DMS153 (cell line): Measurements from ENCODE around the gene PLXNC1.

Experiments
- DNase-seq: peaks from one replicate; lab custom pipeline; 2025; lab: John Stamatoyannopoulos, UW

PLXNC1 gene

DNA sequence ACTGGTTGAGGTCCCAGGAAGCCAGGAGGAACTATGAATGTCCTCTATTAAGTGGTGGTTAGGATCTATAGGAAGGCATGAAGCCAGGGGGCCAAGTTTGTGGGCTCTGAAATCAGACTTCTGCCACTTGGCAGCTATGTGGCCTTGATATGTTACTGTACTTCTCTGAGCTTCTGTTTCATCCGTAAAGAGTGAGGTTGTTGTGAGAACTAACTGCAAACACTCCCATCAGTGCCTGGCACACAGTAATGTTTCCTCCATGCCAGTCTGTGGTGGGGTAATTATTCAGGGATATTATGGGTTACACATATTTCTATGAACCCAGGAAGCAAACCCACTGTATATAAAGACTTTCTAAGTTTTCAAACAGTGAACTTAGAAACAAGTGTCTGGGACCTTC is 57.4 kb downstream of the PLXNC1 start:
- DNase-seq = no peak

DNA sequence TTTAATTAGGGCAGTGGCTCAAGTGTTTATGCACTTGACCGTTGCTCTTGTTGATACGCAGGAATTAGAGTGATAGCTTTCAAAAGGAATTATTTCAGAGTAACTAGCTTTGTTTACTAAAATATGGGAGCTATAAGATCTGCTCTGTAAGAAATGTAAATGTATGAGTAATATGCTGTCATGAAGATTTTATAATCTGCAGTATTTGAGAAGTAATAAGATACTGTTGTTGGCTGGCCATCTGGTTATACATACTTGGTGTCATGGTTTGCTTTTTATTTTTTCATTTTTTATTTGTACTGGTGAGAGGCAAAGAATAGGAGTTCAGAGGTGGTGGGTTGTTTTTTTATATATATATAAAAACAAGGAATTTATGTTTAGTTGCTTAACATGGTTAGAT is 58.5 kb downstream of the PLXNC1 start:
- no peak for DNase-seq

DNA sequence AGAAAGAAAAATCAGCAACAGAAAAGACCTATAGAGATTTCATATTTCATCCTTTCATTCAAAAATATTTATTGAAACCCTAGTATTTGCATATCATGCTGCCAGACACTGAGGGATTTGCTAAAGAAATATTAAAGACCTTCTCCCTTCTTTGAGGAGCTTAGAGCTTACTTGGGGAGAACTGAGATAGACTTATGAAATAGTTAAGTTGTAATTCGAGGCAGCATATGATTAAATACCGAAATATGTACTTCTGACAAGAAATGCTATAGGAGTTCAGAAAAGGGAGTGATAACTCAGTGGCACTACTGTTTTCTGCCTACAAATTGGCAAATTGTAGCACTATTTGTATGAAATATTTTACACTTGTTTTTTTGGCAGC is 59.1 kb downstream of the PLXNC1 start:
- no peak for DNase-seq

DNA sequence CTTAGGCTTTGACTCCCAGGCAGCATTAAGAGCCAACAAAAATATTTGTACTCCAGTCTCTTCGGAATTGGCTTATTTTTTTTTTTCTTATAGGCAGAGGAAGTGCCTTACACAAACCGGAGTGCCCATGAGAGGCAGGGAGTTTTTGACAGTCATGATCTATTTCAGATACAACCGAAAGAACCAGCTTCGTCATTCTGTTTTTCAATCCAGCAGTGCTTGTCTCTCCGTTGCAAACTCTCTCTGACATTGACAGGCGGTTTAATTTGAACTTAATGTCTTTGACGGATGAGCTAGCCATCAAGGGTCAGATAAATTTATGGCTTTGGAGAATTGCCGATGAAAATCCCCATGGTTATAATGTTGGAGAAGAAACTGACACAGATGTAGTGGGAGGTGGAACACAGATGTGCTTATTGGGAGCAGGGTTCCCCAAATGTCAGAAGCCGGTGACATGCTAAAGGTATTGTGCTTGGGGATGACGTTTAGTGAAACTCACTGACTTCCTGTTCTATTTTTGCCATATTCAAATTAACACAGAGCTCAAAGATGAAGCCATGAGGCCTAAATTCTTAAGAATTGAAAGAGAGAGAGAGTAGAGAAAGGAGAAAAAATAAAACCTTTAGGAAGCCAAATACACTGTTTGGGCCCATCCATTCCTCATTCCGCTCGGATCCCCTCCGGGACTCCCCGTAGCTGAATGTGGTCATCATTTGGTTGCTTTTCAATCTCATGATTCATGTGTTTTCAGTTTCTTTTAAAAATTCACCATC is 59.7 kb downstream of the PLXNC1 start:
- no peak for DNase-seq

DNA sequence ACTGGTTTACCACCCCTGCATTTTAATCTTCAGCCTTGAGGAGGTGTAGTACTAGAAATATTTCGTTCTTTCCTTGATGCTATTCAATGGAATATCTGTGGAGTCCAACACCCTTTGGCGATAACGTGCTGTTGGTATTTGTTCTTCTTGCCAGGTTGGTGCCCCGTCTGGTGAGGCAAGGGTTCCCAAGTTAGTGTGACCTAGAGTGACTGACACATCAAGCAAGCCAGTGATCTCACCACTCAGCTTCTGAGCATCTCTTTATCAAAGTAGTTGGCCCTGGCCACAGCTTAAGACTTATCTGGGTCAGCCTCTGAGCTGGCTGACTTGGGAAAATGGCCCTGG is 60.2 kb downstream of the PLXNC1 start:
- DNase-seq = no peak

DNA sequence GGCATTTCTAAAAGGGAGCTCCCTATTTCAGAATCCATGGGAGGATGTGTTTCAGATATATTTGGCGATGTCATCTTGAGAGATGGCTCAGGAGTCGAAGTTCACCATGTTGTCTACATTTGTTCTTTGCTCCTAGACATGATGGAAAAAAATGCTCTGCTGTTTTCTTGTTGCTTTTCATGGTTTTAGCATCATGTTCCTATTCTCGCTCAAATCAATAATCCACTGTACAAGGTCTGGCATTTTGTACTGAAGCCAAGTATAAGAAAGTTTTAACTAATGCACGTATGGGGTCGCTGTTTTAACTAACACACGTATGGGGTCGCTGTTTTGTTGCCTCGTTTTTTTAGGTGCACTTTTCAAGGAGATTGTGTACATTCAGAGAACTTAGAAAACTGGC is 60.9 kb downstream of the PLXNC1 start:
- DNase-seq = no peak

DNA sequence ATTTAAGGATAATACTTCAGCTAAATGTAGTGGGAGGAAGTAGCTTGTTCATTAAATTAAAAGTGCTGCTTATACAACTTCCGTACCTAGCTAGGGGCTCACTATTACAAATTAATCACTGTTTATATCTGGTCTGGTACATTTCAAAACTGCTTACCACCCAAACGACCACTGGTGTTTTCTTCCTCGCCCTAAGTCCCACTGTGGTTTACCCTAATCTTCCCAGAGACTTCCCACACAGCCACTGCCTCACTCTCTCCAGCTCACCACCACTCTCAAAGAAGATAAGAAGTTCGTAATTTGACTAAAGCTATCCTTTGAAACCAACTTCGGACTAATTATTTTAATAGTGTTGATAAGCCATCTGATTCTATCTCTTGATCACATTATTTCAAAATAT is 62.6 kb downstream of the PLXNC1 start:
- DNase-seq = no peak

DNA sequence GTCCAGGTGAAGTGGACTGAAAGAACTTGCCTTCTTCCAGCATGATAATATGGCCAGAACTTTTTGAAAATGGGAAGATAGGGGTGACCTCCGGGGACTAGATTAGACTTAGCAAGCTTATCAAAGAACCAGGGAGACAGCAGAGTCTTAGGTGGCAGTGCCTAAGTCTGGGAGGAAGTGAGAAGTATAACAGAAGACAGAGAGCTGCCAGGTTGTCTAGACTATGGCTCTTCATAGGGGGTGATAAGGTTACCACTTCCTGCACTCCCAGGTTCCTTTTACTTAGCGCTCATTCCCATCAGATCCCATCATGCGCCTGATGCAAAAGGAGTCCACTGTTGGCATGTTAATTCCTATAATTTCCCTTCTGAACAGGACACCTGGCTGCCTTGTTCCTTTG is 69.9 kb downstream of the PLXNC1 start:
- no peak for DNase-seq

DNA sequence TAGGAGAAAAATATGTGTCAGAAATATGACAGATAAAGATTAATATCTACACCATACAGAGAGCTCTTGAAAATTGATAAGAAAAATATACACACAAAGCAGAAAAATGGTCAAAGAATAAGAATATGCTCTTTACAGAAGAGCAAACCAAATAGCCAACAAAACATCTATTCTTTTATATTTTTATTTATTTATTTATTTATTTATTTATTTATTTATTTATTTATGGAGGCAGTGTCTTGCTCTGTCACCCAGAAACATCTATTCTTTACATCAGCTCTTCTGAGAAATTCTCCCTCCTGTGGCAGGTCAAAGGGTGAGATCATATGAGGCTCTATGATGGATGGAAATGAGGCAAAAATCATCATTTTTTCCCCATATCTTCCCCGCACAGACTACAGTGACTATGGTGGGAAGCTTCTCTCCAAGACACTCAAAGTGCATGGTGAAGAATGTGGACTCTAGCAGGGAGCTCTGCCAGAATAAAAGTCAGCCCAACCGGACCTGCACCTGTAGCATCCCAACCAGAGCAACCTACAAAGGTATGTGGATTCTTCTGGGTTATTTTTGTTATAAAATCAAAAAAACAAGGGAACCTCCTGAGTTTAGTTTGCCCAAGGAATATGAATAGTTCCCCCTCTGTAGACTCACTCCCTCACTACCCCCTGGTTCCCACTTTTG is 71.4 kb downstream of the PLXNC1 start:
- no peak for DNase-seq

DNA sequence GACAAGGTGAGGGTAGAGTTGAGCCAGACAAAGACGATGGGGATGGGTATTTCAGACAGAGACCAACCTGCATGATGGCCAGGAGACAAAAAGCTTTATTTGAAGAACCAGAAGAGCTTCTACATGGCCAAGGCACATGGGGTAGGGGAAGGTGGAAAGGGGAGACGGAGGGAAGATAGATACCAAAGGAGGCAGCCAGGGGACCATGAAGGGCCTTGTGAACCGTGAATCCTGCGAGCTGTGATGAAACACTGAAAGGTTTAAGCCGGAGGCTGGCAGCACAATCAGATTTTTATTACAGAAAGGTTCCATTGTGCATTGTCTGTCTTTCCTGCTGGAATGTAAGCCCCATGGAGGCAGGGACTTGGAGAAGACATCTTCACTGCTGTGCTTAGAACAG is 72.4 kb downstream of the PLXNC1 start:
- no peak for DNase-seq

DNA sequence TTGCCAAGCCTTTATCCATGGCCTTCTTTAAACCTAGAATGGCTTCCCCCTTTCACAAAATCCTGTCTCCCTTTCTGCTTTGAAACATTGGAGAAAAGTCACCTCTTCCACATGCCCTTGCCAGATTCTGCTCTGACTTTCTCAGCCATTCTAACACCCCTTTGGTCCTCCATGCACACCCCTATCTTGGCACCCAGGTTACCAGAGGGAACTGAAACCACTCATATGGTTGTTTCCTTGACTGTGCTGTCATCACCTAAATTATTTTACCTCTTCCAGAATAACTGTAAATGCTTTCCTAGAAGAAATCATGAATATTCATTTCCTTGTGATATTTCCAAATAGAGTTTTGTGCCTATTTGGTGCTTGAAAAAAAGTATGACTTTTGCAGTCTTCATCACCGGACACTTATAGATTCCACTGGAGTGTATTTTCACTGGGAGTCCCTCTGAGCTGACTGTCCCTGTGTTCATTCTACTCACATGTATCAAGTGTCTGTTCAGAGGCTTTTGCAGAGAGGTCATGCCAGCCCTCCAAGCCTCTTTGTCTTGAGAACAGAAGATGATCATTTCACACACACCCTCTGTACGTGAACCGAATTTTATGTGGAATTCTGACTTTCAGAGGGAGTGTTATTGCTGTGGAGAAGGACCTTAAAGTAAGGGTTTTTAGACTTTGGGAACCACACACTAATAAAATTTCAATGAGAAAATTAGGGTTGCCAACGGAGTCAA is 74.1 kb downstream of the PLXNC1 start:
- no peak for DNase-seq

DNA sequence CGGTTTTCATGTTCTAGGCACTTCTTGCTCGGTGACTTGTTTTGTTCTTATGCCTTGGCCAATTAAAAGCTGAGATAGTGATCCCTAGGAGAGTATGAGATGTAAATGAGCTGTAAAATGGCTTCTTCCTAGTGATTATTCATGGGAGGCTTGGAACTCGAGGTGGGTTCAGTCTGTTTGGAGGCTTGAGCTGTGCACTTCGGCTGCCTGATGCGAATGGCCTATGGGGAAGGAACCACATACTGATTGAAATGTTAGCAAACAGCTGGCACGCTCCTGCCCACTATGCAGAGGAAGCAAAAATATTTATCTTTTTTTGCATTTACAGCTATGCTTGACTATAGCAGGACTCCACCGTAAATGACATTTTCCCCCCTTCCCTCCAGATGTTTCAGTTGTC is 75.5 kb downstream of the PLXNC1 start:
- DNase-seq = no peak

DNA sequence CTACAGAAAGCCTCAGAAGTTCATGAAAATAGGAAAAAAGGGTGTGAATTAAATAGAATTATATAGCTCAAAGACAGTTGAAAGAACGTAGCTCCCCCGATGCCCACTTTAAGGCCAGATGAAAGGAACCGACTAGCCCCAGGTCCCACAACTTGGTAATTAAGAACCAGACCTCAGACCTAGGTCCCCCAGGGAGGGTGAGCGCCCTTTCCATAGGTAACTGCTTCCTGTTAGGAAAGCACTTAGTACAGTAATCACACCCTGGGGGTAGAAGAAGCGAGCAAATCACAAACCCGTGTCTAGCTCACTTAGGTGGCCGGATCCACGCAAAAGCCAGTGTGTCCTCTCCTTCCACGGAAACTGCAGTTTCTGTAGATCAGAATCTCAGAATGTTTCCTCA is 77.1 kb downstream of the PLXNC1 start:
- DNase-seq = no peak

DNA sequence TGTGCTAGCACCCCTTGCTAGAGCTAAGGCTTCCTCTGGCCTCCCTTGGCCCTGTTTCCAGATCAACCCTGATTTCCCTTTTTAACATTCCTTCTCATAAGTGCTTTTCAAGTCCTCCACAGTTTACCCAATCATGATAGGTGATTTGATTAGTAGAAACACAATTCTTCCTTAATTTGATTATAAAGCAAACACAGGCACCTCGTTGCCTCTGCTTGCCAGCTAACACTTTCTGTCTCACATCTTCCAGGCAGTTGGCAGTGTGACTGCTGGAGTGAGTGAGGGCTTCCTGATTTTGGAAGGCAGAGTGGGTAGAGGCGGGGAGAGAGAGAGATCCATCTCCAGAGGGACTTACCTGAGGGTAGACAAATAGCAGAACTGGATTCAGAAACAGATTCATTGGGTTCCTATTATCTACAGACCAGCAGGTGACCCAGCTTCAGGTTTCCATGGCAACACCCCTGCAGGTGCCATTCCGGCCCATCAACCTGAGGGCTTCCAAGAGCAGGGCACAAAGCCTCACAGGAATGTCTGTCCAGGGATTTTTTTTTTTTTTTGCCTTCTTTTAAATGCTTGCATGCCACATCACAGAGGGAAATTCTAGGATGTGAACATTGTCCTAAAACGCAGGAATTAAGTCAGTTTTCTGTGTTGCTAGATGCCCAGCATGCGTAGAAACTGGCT is 77.7 kb downstream of the PLXNC1 start:
- DNase-seq = no peak

DNA sequence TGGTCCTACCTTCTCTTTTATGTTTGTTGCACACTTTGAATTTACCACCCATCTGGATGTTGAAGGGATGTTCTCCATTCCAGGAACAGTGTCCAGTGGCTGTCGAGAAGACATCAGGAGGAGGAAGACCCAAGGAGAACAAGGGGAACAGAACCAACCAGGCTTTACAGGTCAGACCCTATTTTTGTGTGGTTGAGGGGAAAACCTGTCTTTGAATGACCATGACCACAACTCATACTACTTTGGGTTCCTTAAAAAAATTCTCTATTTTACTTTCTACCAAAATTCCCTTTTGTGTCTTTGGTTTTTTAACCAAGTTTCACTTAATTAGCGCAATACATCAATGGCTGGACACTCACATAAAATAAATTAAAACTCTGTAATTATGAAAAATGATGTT is 78.7 kb downstream of the PLXNC1 start:
- no peak for DNase-seq

DNA sequence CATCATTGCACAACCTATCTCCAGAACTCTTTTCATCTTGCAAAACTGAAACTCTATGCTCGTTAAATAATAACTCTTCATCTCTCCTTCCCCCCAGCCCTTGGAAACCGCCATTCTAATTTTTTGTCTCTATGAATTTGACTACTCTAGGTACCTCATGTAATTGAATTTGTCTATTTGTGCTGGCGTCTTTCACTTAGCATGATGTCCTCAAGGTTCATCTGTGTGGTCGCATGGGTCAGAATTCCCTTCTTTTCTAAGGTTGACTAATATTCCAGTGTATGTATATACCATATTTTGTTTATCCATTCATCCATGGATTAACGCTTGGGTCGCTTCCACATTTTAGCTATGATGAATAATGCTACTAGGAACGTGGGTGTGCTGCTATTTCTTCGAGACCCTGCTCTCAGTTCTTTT is 80.1 kb downstream of the PLXNC1 start:
- DNase-seq = no peak

DNA sequence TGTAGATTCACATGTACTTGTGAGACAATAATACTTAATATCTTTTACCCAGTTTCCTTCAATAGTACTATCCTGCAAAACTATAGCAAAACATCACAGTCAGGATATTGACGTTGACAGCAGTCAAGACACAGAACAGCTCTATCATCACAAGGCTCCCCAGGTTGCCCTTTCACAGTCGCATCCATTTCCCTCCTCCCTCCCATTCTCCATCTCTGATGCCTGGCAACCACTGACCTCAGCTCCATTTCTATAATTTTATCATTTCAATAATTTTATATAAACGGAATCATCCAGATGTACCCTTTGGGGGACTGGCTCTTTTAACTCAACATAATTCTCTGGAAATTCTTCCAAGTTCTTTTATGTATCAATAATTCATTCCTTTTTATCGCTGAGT is 81.5 kb downstream of the PLXNC1 start:
- DNase-seq = no peak

DNA sequence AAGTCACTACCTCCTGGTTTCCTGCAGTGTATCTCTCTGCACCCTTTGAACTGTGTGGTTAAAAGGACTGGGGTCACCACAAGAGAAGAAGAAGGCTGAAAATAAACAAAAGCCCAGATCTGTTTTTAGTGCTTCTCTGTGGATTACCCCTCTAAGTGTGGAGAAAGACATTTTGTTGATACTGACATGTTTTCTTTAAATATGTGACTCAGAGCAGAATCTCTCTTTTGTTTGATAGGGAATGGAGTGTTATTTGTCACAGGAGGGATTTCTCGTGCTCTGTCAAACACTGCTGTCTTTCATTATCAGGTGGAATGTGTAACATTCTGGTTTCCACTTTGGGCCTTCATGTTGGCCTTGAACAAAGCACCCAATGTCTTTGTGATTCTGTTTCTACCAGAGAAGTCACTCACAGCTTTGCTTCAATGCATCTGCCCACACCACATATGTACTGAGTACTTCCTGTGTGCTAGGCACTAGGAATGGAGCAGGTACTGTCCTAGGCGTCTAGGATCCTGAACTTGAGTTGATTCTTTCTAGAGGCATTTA is 82.1 kb downstream of the PLXNC1 start:
- DNase-seq = no peak

DNA sequence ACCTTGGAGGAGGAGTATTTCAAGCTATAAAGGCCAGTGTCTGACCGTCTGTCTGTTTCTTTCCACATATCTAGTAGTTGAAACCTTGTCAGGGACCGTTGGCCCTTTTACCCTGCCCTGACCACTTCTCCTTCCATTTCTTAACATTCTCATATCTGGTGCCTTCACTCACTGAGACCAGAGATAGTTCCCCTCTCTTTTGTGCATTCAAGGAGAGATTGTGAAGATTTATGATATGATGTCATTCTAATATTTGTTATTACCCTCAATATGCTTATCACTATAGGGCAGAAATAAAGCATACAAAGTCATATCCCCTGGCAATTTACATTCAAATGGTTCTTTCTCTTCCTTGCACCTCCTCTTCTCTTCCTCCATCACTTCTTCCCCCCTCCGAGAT is 83.3 kb downstream of the PLXNC1 start:
- no peak for DNase-seq

DNA sequence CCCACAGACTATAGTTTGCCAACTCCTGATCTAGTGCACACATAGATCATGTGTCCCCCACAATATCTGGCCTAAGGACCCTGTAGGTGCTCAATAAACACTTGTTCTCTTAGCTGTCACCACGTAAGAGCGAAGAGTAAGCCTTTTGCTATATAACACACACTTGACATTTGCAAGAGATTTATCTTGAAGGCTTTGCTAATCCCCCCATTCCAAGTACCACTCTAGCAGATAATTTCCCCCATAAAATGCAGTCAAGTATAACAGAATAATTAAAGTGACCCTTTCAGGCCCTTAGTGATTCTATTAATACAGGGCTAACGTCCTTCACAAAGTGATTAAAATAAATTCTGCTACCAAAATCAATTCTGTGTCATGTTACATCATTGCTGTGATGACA is 87.5 kb downstream of the PLXNC1 start:
- DNase-seq = no peak

DNA sequence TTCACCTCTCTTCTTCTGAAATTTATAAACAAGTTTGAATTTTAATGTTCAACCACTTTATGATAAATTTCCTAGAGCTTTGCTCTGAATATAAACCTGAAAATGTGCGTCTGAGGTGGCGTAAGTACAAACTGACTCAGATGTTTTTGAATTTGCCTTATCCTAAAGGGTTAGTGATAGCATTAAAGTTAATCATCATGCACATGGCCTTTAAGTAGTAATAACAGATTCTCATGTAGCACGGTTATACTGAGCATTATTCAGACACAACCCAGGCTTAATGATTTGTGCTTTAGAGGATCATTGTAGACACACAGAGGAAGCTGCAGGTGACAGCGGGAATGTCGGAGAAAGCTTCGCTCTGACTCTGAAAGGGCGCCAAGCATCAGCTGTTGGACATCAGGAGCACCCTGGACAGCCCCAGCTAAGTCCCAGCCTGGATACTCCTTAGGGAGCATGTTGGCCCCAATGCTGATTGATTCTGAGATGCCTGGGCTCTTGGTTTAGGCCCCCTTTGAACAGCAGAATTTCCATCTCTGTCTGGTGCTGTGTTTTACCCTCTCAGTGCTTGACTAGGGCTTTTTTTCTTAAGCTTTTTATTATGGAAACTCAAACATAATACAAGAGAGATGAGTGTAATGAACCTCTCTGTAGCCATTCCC is 91.1 kb downstream of the PLXNC1 start:
- no peak for DNase-seq

DNA sequence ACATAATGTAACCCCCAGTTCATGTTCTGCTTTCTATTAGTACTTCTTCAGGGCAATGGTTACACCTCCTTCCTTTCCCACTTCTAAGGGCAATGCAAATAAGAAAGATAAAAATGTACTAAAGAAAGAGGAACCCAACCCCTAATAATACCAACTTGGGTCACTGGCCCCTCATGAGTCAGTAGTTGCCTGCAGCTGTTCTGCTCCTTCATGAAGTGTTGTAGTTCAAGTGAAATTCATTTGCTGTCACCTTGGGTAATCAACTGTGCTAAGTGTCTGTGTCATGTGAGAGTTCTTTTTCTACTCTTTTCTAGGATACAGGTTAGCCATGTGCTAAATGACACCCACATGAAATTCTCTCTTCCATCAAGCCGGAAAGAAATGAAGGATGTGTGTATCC is 91.8 kb downstream of the PLXNC1 start:
- DNase-seq = no peak
